DND-41 (cell line): ENCODE results near the gene KIF22.

Source experiments
- ATAC-seq: fragments of 200-7000 bp; cut with Tn5 transposase; 3 replicates; pipeline ENCODE4 v1.9.1; 2021; ENCODE audit warnings: low read depth; ENCODE audit not compliant: insufficient read depth
- DNase-seq: peaks from one replicate; pipeline ENCODE4 v3.0.0-alpha.2; 2020
- H2AFZ ChIP-seq: 2 replicates; pipeline ENCODE4 v1.6.0; 2012; ENCODE audit warnings: low read depth, low read length
- H3K27ac ChIP-seq: 2 replicates; pipeline ENCODE4 v1.5.1; 2012; ENCODE audit warnings: low read length, inconsistent platforms
- H3K27me3 ChIP-seq: fragments of 200-600 bp; sonication (generic); 2 replicates; pipeline ENCODE4 v1.6.0; 2012; ENCODE audit warnings: low read length, mild to moderate bottlenecking, inconsistent platforms; ENCODE audit not compliant: insufficient read depth, poor library complexity
- H3K36me3 ChIP-seq: 2 replicates; pipeline ENCODE4 v1.5.1; 2012; ENCODE audit warnings: low read length, inconsistent platforms; ENCODE audit not compliant: insufficient read depth
- H3K4me1 ChIP-seq: 2 replicates; pipeline ENCODE4 v1.5.1; 2012; ENCODE audit warnings: mild to moderate bottlenecking, low read length; ENCODE audit not compliant: insufficient read depth
- H3K4me2 ChIP-seq: 2 replicates; pipeline ENCODE4 v1.6.0; 2012; ENCODE audit warnings: mild to moderate bottlenecking, moderate library complexity, low read length, inconsistent platforms; ENCODE audit not compliant: insufficient read depth
- H3K4me3 ChIP-seq, 2 experiments: fragments of 200-600 bp in 1 of 2; shearing (Covaris generic) in 1 of 2; 2 replicates each; pipeline ENCODE4 v1.5.1; 2012 to 2016; ENCODE audit warnings: inconsistent platforms in 2 of 2, low read length in 2 of 2, mild to moderate bottlenecking in 2 of 2, low read depth in 1 of 2, moderate library complexity in 1 of 2
- H3K79me2 ChIP-seq: 2 replicates; pipeline ENCODE4 v1.6.0; 2012; ENCODE audit warnings: low read length, inconsistent platforms; ENCODE audit not compliant: insufficient read depth
- H3K9ac ChIP-seq: 2 replicates; pipeline ENCODE4 v1.6.0; 2012; ENCODE audit warnings: low read depth, mild to moderate bottlenecking, inconsistent platforms, low read length, moderate library complexity
- H3K9me3 ChIP-seq: 2 replicates; pipeline ENCODE4 v1.5.1; 2012; ENCODE audit warnings: low read length, moderate library complexity, mild to moderate bottlenecking, inconsistent platforms; ENCODE audit not compliant: insufficient read depth, severe bottlenecking
- H4K20me1 ChIP-seq: 2 replicates; pipeline ENCODE4 v1.6.0; 2012; ENCODE audit warnings: low read length; ENCODE audit not compliant: insufficient read depth
- CTCF ChIP-seq: IDR thresholded peaks from 2 replicates; pipeline ENCODE4 v1.5.1; 2012; ENCODE audit warnings: borderline replicate concordance, low read length, moderate library complexity, mild to moderate bottlenecking; ENCODE audit not compliant: poor library complexity, severe bottlenecking; ENCODE audit errors: extremely low read depth
- EZH2 ChIP-seq: IDR thresholded peaks from 3 replicates; pipeline ENCODE4 v1.6.1; 2012; ENCODE audit warnings: borderline replicate concordance, low read depth, mild to moderate bottlenecking, moderate library complexity, low read length, inconsistent platforms; ENCODE audit not compliant: severe bottlenecking

KIF22 gene

GRCh38 chr16:29834079-29834478, 43.5 kb downstream of the KIF22 start:
- H3K27me3 ChIP-seq = no peaks in the 10 kb centered on the region
- H2AFZ ChIP-seq = no peak overlapping the region
- no peak overlapping the region for H3K4me2 ChIP-seq
- H3K36me3 ChIP-seq = no peaks in the 10 kb centered on the region
- no peak overlapping the region for H3K4me3 ChIP-seq
- no peaks in the 10 kb centered on the region for H3K79me2 ChIP-seq
- no peaks in the 10 kb centered on the region for H3K9me3 ChIP-seq
- ATAC-seq (no peak), DNase-seq (no peak)
- H3K27ac ChIP-seq = no peak overlapping the region
- H3K9ac ChIP-seq = no peak overlapping the region
- H4K20me1 ChIP-seq = no peaks in the 10 kb centered on the region
- H3K4me1 ChIP-seq = no peaks in the 10 kb centered on the region
- TF ChIP-seq EZH2 = no peak
- no peak for TF ChIP-seq CTCF

GRCh38 chr16:29835926-29836325, 45.4 kb downstream of the KIF22 start:
- Histone ChIP-seq H3K9me3 (no peaks in the 10 kb centered on the region), H2AFZ (no peak overlapping the region), H3K79me2 (no peaks in the 10 kb centered on the region), H3K36me3 (no peaks in the 10 kb centered on the region), H3K4me2 (no peak overlapping the region), H3K4me3 (no peak overlapping the region), H3K9ac (no peak overlapping the region), H3K27ac (no peak overlapping the region), H3K27me3 (no peaks in the 10 kb centered on the region), H3K4me1 (no peaks in the 10 kb centered on the region), H4K20me1 (no peaks in the 10 kb centered on the region)
- TF ChIP-seq EZH2 = no peak
- no peak for TF ChIP-seq CTCF
- ATAC-seq (no peak), DNase-seq (no peak)

- Histone ChIP-seq H3K4me2 (no peak overlapping the region), H3K9ac (no peak overlapping the region), H3K4me1 (no peaks in the 10 kb centered on the region), H3K79me2 (no peaks in the 10 kb centered on the region), H3K27ac (no peak overlapping the region), H3K27me3 (no peaks in the 10 kb centered on the region), H3K4me3 (no peak overlapping the region), H3K9me3 (no peaks in the 10 kb centered on the region), H3K36me3 (no peaks in the 10 kb centered on the region), H4K20me1 (no peaks in the 10 kb centered on the region), H2AFZ (no peak overlapping the region)
- TF ChIP-seq CTCF (no peak), EZH2 (no peak)
- DNase-seq = no peak
- ATAC-seq = no peak
Measured at GRCh38 chr16:29836623-29837022, 46.1 kb downstream of the KIF22 start.

GRCh38 chr16:29837841-29838240, 47.3 kb downstream of the KIF22 start:
- no peak for TF ChIP-seq EZH2
- TF ChIP-seq CTCF = no peak
- H3K9me3 ChIP-seq = no peaks in the 10 kb centered on the region
- no peaks in the 10 kb centered on the region for H3K27me3 ChIP-seq
- no peak overlapping the region for H2AFZ ChIP-seq
- no peak overlapping the region for H3K4me2 ChIP-seq
- no peaks in the 10 kb centered on the region for H3K79me2 ChIP-seq
- no peak overlapping the region for H3K4me3 ChIP-seq
- no peak overlapping the region for H3K9ac ChIP-seq
- H3K27ac ChIP-seq = no peak overlapping the region
- DNase-seq = no peak
- no peaks in the 10 kb centered on the region for H4K20me1 ChIP-seq
- no peak for ATAC-seq
- H3K4me1 ChIP-seq = no peaks in the 10 kb centered on the region
- no peaks in the 10 kb centered on the region for H3K36me3 ChIP-seq
